Endometrial microvascular endothelial cells (primary cell): ENCODE results near the gene KRT85. TPM values are rescaled to one million over a fixed set of nuclear protein-coding genes. Genes with fewer than 3 reads are reported as not detected.

ENCODE experiments used
- in situ Hi-C: cut with HindIII; loops from 2 replicates; pipeline ENCODE4 v1.10.0; 2017; ENCODE audit warnings: low sequenced_read_pairs, low pct_unique_long_range_greater_than_20kb; ENCODE audit errors: inconsistent ontology term
- total RNA-seq: library from RNA; depleted of rRNA; stranded (reverse); fragments of >200 nt; gene quantifications from one replicate; pipeline ENCODE4 v1.2.3, GENCODE V29; 2015; ENCODE audit errors: inconsistent ontology term

The KRT85 gene
- total RNA-seq, 1 donor from 2014 or later: not detected

- in situ Hi-C loops: no loop called here
Measured at GRCh38 chr12:52371716-52372115, 4.4 kb upstream of the KRT85 start.

GRCh38 chr12:52370926-52371608 lies 3.8 kb upstream of the KRT85 start:
- in situ Hi-C loops: no loop called here

- in situ Hi-C loops: no loop called here
Measured at GRCh38 chr12:52369809-52370208, 2.5 kb upstream of the KRT85 start.

- in situ Hi-C loops: no loop called here
Measured at GRCh38 chr12:52369211-52369610, 1.9 kb upstream of the KRT85 start.

- in situ Hi-C loops: no loop called here
Measured at GRCh38 chr12:52368508-52368907, 1.2 kb upstream of the KRT85 start.

- in situ Hi-C loops: no loop called here
Measured at GRCh38 chr12:52367876-52368275, 595 bp upstream of the KRT85 start.

GRCh38 chr12:52364901-52365489 lies 2.3 kb downstream of the KRT85 start:
- in situ Hi-C loops: no loop called here

- in situ Hi-C loops: no loop called here
Measured at GRCh38 chr12:52364061-52364460, 3.2 kb downstream of the KRT85 start.

- in situ Hi-C loops: no loop called here
Measured at GRCh38 chr12:52363111-52363679, 4.1 kb downstream of the KRT85 start.

- in situ Hi-C loops: no loop called here
Measured at GRCh38 chr12:52362118-52362726, 5.1 kb downstream of the KRT85 start.

GRCh38 chr12:52361553-52361952 lies 5.7 kb downstream of the KRT85 start:
- in situ Hi-C loops: no loop called here

- in situ Hi-C loops: no loop called here
Measured at GRCh38 chr12:52360663-52361271, 6.5 kb downstream of the KRT85 start.

GRCh38 chr12:52360106-52360662 lies 7.1 kb downstream of the KRT85 start:
- in situ Hi-C loops: no loop called here

- in situ Hi-C loops: no loop called here
Measured at GRCh38 chr12:52359621-52360061, 7.6 kb downstream of the KRT85 start.

- in situ Hi-C loops: no loop called here
Measured at GRCh38 chr12:52358575-52359350, 8.5 kb downstream of the KRT85 start.

- in situ Hi-C loops: no loop called here
Measured at GRCh38 chr12:52356762-52357580, 10.3 kb downstream of the KRT85 start.

- in situ Hi-C loops: no loop called here
Measured at GRCh38 chr12:52356031-52356761, 11.1 kb downstream of the KRT85 start.
